Skeletal muscle tissue (tissue), 4 donors: ENCODE measurements around the gene MAGOHB. TPM values are rescaled to one million over a fixed set of nuclear protein-coding genes. Genes with fewer than 3 reads are reported as not detected.

Experiments
- H3K27ac ChIP-seq: one replicate; pipeline ENCODE4 v1.7.0; 2013; ENCODE audit warnings: mild to moderate bottlenecking, low read depth, low read length, inconsistent platforms
- H3K27me3 ChIP-seq, 3 donors: one replicate each; pipeline ENCODE4 v1.7.0; 2013; ENCODE audit warnings: low read length in 3 of 3; ENCODE audit not compliant: control insufficient read depth in 3 of 3, insufficient read depth in 3 of 3
- H3K36me3 ChIP-seq, 3 donors: one replicate each; pipeline ENCODE4 v1.7.0; 2013; ENCODE audit warnings: low read length in 3 of 3; ENCODE audit not compliant: control insufficient read depth in 3 of 3, insufficient read depth in 3 of 3
- H3K4me1 ChIP-seq, 3 donors: one replicate each; pipeline ENCODE4 v1.7.0; 2013; ENCODE audit warnings: low read length in 3 of 3, mild to moderate bottlenecking in 3 of 3; ENCODE audit not compliant: control insufficient read depth in 3 of 3, insufficient read depth in 3 of 3
- H3K4me3 ChIP-seq, 3 donors: one replicate each; pipeline ENCODE4 v1.7.0; 2013; ENCODE audit warnings: low read length in 3 of 3
- H3K9ac ChIP-seq, 3 donors: one replicate each; pipeline ENCODE4 v1.7.0; 2013; ENCODE audit warnings: low read length in 3 of 3, mild to moderate bottlenecking in 3 of 3, moderate library complexity in 2 of 3, low read depth in 1 of 3
- H3K9me3 ChIP-seq, 3 donors: one replicate each; pipeline ENCODE4 v1.7.0; 2013; ENCODE audit warnings: low read length in 3 of 3; ENCODE audit not compliant: control insufficient read depth in 3 of 3
- total RNA-seq: library from RNA; depleted of rRNA; stranded (reverse); fragments of >200 nt; gene quantifications from one replicate; pipeline ENCODE4 v1.2.3, GENCODE V29; 2014
- donor health status: Osteomylitis.

The MAGOHB gene
- total RNA-seq, 1 donor from 2014 or later = 13.0 TPM

DNA sequence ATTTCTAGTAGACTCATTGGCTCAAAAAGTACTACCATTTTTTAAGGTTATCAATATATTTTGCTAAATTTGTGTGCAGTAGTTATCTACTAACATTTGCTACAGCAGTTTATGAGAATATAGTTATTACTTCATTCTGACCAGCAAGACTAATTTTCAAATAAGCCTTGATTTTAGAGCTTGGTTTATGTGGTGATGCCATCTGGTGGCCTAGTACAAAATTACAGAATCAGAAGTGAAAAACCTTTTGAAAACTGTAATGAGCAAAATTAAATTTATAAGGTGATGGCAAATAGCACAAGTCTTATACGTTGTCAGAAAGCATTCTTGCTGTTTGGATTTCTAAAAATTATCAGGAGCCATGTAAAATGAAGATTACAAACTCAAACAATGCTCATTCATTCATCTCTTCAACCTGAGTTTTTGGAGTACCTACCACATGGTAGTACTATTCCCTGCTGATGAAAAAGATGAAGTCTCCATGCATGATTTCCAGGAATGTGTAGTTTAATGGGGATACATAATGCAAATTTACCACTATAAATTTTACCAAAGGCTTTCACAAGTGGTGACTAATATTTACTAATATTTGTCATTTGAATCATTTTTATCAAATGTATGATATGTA, 51.0 kb downstream of the MAGOHB start:
- Histone ChIP-seq H3K36me3 (no peaks in the 10 kb centered on the region), H3K27ac (no peak overlapping the region), H3K9ac (no peak overlapping the region), H3K4me3 (no peak overlapping the region), H3K27me3 (no peaks in the 10 kb centered on the region), H3K9me3 (no peaks in the 10 kb centered on the region), H3K4me1 (no peaks in the 10 kb centered on the region)

DNA sequence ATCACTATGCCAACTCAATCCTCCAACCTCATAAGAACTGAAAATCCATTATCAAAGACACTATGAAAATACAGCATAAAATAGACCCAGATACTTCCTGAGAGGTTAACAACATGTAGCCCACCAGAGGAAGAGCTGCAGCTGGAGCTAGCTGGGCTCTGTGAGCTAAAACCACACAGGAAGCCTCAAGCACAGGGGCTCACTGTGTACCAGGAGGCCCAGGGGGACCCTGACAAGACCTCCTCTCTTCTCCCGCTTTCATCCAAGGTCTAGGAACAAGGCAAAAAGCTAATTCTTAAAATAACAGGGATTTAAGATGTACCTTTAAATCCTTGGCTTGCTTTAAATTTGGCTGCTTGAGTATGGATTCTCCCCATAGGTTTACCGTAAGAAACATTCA, 54.2 kb downstream of the MAGOHB start:
- H3K9ac ChIP-seq = no peak overlapping the region
- H3K36me3 ChIP-seq = no peaks in the 10 kb centered on the region
- H3K27ac ChIP-seq = no peak overlapping the region
- H3K27me3 ChIP-seq = no peaks in the 10 kb centered on the region
- no peaks in the 10 kb centered on the region for H3K9me3 ChIP-seq
- H3K4me3 ChIP-seq = no peak overlapping the region
- no peaks in the 10 kb centered on the region for H3K4me1 ChIP-seq

DNA sequence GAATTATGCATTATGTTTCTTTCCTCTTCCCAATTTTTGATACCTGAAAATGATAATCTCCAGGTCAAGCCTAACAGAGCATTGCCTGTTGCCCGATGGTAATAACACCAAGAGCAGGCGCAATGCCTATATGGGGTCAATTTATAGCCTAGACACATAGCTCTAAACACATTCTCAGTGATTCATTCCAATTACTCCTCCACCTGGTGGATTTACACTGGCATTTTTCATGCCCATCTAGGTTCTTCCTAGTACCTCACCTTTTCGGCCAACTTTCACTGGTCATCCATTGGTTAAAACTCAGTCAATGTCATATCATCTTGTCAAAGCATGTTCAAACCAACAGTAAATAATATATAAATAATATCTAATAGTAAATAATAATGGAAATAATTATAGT, 54.6 kb downstream of the MAGOHB start:
- H3K4me1 ChIP-seq = no peaks in the 10 kb centered on the region
- H3K27ac ChIP-seq = no peak overlapping the region
- no peaks in the 10 kb centered on the region for H3K27me3 ChIP-seq

DNA sequence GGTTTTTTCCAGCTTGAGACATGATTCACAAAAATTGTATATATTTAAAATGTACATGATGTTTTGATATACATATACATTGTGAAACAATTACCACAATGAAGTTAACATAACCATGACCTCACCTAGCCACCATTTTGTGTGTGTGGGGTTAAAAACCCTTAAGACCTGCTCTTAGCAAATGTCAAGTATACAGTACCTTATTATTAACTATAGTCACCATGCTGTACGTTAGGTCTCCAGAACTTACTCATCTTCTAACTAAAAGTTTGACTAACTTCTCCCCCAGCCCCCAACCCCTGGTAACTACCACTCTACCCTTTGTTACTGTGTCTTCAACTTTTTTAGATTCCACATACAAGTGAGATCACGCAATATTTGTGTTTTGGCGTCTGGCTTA, 55.1 kb downstream of the MAGOHB start:
- no peaks in the 10 kb centered on the region for H3K27me3 ChIP-seq
- H3K36me3 ChIP-seq = no peaks in the 10 kb centered on the region
- no peaks in the 10 kb centered on the region for H3K4me1 ChIP-seq
- no peak overlapping the region for H3K4me3 ChIP-seq
- H3K27ac ChIP-seq = no peak overlapping the region
- H3K9ac ChIP-seq = no peak overlapping the region
- no peaks in the 10 kb centered on the region for H3K9me3 ChIP-seq

More for the DNA sequence above, 54.6 kb downstream of the MAGOHB start:
- Histone ChIP-seq H3K36me3 (no peaks in the 10 kb centered on the region), H3K9ac (no peak overlapping the region), H3K4me3 (no peak overlapping the region), H3K9me3 (no peaks in the 10 kb centered on the region)

DNA sequence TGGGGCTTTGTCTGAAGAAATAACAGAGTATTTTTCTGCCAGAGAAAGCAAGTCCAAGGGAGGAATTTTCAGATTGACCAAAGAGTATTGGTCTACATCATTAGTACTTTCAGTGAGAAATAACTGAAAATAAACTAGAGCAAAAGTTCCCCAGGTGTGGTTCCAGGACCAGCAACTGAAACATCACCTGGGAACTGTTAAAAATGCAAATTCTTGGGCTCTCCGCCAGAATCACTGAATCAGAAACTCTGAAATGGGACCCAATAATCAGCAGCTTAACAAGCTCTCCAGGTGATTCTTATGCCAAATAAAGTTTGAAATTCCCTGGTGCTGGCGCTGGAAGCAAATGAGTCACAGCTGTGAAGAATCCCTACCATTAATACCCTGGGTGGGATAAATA, 55.6 kb downstream of the MAGOHB start:
- Histone ChIP-seq H3K9ac (no peak overlapping the region), H3K27ac (no peak overlapping the region), H3K9me3 (no peaks in the 10 kb centered on the region), H3K4me3 (no peak overlapping the region), H3K36me3 (no peaks in the 10 kb centered on the region), H3K4me1 (no peaks in the 10 kb centered on the region), H3K27me3 (no peaks in the 10 kb centered on the region)

DNA sequence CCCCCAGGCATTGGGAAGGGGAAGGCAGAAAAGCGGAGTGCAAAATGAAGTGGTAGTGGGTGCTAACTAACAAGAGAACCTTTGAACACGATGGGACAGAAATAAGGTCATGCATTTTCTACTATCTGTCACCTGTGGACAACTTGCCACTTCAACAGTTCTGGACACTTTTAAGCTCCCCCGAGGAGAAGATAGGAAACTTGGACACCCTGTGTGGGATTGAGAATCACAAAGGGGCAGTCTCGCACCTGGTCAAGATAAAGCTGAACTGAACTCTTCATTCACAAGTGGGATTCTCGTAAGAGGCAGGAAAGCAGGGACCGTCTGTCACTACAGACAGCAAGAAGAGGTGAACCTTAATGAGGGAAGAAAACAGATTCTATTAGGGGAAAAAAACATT, 56.1 kb downstream of the MAGOHB start:
- Histone ChIP-seq H3K27ac (no peak overlapping the region), H3K4me3 (no peak overlapping the region), H3K9ac (no peak overlapping the region), H3K9me3 (no peaks in the 10 kb centered on the region), H3K4me1 (no peaks in the 10 kb centered on the region), H3K36me3 (no peaks in the 10 kb centered on the region), H3K27me3 (no peaks in the 10 kb centered on the region)

DNA sequence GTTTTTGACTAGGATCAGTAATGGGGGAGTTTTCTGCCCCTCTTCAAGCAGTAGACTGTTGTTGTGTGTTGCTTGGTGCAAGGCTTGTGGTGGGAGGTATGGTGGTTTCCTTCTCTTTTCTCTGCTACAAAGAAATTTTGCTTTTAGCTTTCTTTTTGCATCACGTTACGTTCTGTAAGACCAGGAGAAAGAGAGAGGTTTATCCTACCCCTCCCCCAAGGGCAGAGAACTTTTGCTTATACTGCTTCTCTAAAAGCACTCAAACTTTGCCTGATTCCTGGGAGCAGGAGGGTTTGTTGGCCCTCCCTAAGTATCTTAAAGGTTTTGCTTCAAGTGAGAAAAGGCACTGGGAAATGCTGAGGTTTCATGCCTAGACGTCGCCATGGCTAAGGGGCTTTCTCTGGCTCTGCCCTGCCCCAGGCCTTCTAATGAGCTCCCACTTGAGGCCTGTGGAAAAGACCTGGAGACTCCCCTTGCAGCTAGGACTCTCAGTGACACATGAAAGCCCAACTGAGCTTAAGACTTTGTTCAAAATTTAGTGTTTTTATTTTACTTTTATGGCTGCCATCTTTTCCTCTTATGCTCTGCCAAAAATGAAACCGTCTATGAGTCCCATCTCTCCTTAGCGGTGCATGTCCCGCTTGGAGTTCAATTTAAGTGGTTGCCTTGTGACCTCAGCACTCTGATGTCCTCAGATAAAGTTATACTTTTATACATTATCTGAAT, 58.5 kb downstream of the MAGOHB start:
- H3K36me3 ChIP-seq = no peaks in the 10 kb centered on the region
- no peak overlapping the region for H3K4me3 ChIP-seq
- H3K9me3 ChIP-seq = no peaks in the 10 kb centered on the region
- H3K27me3 ChIP-seq = no peaks in the 10 kb centered on the region
- no peaks in the 10 kb centered on the region for H3K4me1 ChIP-seq
- H3K9ac ChIP-seq = no peak overlapping the region
- H3K27ac ChIP-seq = no peak overlapping the region

DNA sequence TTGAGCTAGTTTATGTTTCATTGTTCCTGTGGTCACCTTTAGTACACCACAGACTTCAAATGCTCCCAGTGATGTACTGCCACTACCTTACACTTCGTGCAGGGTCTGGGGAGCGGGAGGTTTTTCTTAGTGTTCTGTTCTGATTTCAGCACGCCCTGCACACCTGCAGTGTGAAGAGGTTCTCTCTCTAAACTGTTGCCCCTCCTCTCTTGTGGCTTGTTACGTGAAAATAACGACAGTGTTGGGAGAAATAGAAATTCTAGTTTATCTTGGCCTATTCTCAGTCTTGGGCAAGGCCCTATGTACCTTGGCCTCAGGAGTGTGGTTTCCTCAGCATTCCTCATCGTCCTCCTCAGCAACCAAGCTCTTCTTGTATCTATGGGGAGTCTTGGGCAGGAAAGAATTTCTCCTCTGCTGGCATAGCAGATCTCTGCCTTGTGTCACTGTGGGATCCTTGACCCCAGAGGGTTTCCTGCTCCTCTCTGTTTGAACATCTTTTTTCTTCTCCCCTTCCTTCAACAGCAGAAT, 59.1 kb downstream of the MAGOHB start:
- H3K4me3 ChIP-seq = no peak overlapping the region
- no peaks in the 10 kb centered on the region for H3K4me1 ChIP-seq
- H3K27ac ChIP-seq = no peak overlapping the region
- no peaks in the 10 kb centered on the region for H3K9me3 ChIP-seq
- no peaks in the 10 kb centered on the region for H3K27me3 ChIP-seq
- H3K36me3 ChIP-seq = no peaks in the 10 kb centered on the region
- H3K9ac ChIP-seq = no peak overlapping the region

Other genes with a start within 250 kb of the MAGOHB start
- gene KLRK1, start 223.6 kb downstream of the MAGOHB start, total RNA-seq = 0.52 TPM
- not detected for gene KLRC4, start 203.9 kb downstream of the MAGOHB start, total RNA-seq
- gene KLRC3, start 193.0 kb downstream of the MAGOHB start, total RNA-seq = not detected
- 1.0 TPM for gene KLRC2, start 177.6 kb downstream of the MAGOHB start, total RNA-seq
- gene KLRC1, start 160.2 kb downstream of the MAGOHB start, total RNA-seq = 1.0 TPM
- gene EIF2S3B, start 107.7 kb downstream of the MAGOHB start, total RNA-seq = 1.0 TPM
- gene STYK1, start 60.4 kb upstream of the MAGOHB start, total RNA-seq = not detected
- gene YBX3, start 109.7 kb upstream of the MAGOHB start, total RNA-seq = 172 TPM
- not detected for gene TAS2R7, start 189.0 kb upstream of the MAGOHB start, total RNA-seq
- gene TAS2R8, start 193.7 kb upstream of the MAGOHB start, total RNA-seq = not detected
- gene TAS2R9, start 196.6 kb upstream of the MAGOHB start, total RNA-seq = 0.52 TPM
- gene TAS2R10, start 212.7 kb upstream of the MAGOHB start, total RNA-seq = 2.1 TPM
- 2.6 TPM for gene PRR4, start 235.9 kb upstream of the MAGOHB start, total RNA-seq